ENCODE results near the gene ADGRV1.

The ADGRV1 gene

GRCh38 chr5:91166059-91166807 lies 607.6 kb downstream of the ADGRV1 start:
- DNase-seq (ENCODE audit: low spot score) = no peak
- in situ Hi-C loops (cut with MboI; ENCODE audit: low sequenced_read_pairs, unreplicated experiment) = no loop called here

GRCh38 chr5:91168859-91169258 lies 610.3 kb downstream of the ADGRV1 start:
- TF ChIP-seq CTCF (IDR thresholded peaks at IDR 0.05; ENCODE audit: borderline replicate concordance, control extremely low read depth, extremely low read depth, insufficient read depth, missing control alignments) = no peak
- in situ Hi-C loops (cut with MboI; ENCODE audit: low sequenced_read_pairs, unreplicated experiment) = no loop called here
- DNase-seq (ENCODE audit: low spot score) = no peak

More at GRCh38 chr5:91166059-91166807, 607.6 kb downstream of the ADGRV1 start:
- no peak for TF ChIP-seq CTCF (IDR thresholded peaks at IDR 0.05; ENCODE audit: borderline replicate concordance, control extremely low read depth, extremely low read depth, insufficient read depth, missing control alignments)

- in situ Hi-C loops (cut with MboI; ENCODE audit: low sequenced_read_pairs, unreplicated experiment) = no loop called here
- TF ChIP-seq CTCF (IDR thresholded peaks at IDR 0.05; ENCODE audit: borderline replicate concordance, control extremely low read depth, extremely low read depth, insufficient read depth, missing control alignments) = no peak
- DNase-seq (ENCODE audit: low spot score) = no peak
These were observed 611.7 kb downstream of the ADGRV1 start for GRCh38 chr5:91170266-91170665.

GRCh38 chr5:91171322-91171721 lies 612.7 kb downstream of the ADGRV1 start:
- no peak for TF ChIP-seq CTCF (IDR thresholded peaks at IDR 0.05; ENCODE audit: borderline replicate concordance, control extremely low read depth, extremely low read depth, insufficient read depth, missing control alignments)
- in situ Hi-C loops (cut with MboI; ENCODE audit: low sequenced_read_pairs, unreplicated experiment) = no loop called here
- no peak for DNase-seq (ENCODE audit: low spot score)

GRCh38 chr5:91174396-91174795 lies 615.8 kb downstream of the ADGRV1 start:
- in situ Hi-C loops (cut with MboI; ENCODE audit: low sequenced_read_pairs, unreplicated experiment) = no loop called here
- no peak for DNase-seq (ENCODE audit: low spot score)
- TF ChIP-seq CTCF (IDR thresholded peaks at IDR 0.05; ENCODE audit: borderline replicate concordance, control extremely low read depth, extremely low read depth, insufficient read depth, missing control alignments) = no peak

GRCh38 chr5:91175708-91176107 lies 617.1 kb downstream of the ADGRV1 start:
- no peak for DNase-seq (ENCODE audit: low spot score)
- in situ Hi-C loops (cut with MboI; ENCODE audit: low sequenced_read_pairs, unreplicated experiment) = no loop called here
- TF ChIP-seq CTCF (IDR thresholded peaks at IDR 0.05; ENCODE audit: borderline replicate concordance, control extremely low read depth, extremely low read depth, insufficient read depth, missing control alignments) = no peak

All from GM13976 (cell line).